SK-N-SH treated with all-trans-retinoic acid at 6 μM for 48 hours (cell line): ENCODE results near the gene POLDIP3.

Experiments used
- ATAC-seq: fragments of 200-7000 bp; cut with Tn5 transposase; 3 replicates; pipeline ENCODE4 v1.9.1; 2020; ENCODE audit warnings: mild to moderate bottlenecking, moderate library complexity
- ARNTL ChIP-seq: fragments of 450-650 bp; formaldehyde crosslinking; IDR thresholded peaks from 2 replicates; pipeline ENCODE4 v1.5.0; 2020; ENCODE audit warnings: low read depth, mild to moderate bottlenecking, moderate library complexity, borderline replicate concordance
- BACH2 ChIP-seq: fragments of 250-450 bp; sonication (Bioruptor Pico); IDR thresholded peaks from 2 replicates; pipeline ENCODE4 v1.9.0; 2021; ENCODE audit warnings: mild to moderate bottlenecking, borderline replicate concordance
- CSDC2 ChIP-seq: fragments of 250-450 bp; sonication (Bioruptor Pico); IDR thresholded peaks from 2 replicates; pipeline ENCODE4 v1.5.0; 2020; ENCODE audit warnings: mild to moderate bottlenecking, moderate library complexity
- ESRRG ChIP-seq: fragments of 250-450 bp; sonication (Bioruptor Pico); IDR thresholded peaks from 2 replicates; pipeline ENCODE4 v1.6.1; 2021; ENCODE audit warnings: mild to moderate bottlenecking
- GLIS3 ChIP-seq: fragments of 250-450 bp; sonication (Bioruptor Pico); IDR thresholded peaks from 2 replicates; pipeline ENCODE4 v1.5.0; 2020; ENCODE audit warnings: mild to moderate bottlenecking, moderate library complexity
- ISL1 ChIP-seq: fragments of 250-450 bp; sonication (Bioruptor Pico); IDR thresholded peaks from 2 replicates; pipeline ENCODE4 v2.1.2; 2022; ENCODE audit warnings: mild to moderate bottlenecking, moderate library complexity
- OSR1 ChIP-seq: fragments of 250-450 bp; sonication (Bioruptor Pico); IDR thresholded peaks from 2 replicates; pipeline ENCODE4 v1.8.0; 2022; ENCODE audit warnings: moderate library complexity, mild to moderate bottlenecking, inconsistent platforms
- PATZ1 ChIP-seq: fragments of 250-450 bp; sonication (Bioruptor Pico); IDR thresholded peaks from 2 replicates; pipeline ENCODE4 v1.8.0; 2020; ENCODE audit warnings: mild to moderate bottlenecking, moderate library complexity, borderline replicate concordance
- POU6F1 ChIP-seq: fragments of 250-450 bp; sonication (Bioruptor Pico); IDR thresholded peaks from 2 replicates; pipeline ENCODE4 v1.8.0; 2021; ENCODE audit warnings: low read depth, mild to moderate bottlenecking, moderate library complexity, borderline replicate concordance
- PPARA ChIP-seq: fragments of 250-450 bp; sonication (Bioruptor Pico); IDR thresholded peaks from 2 replicates; pipeline ENCODE4 v1.5.0; 2020; ENCODE audit warnings: mild to moderate bottlenecking, borderline replicate concordance
- RARB ChIP-seq: fragments of 250-450 bp; sonication (Bioruptor Pico); IDR thresholded peaks from 2 replicates; pipeline ENCODE4 v1.8.0; 2021; ENCODE audit warnings: mild to moderate bottlenecking, moderate library complexity
- SNAI2 ChIP-seq: fragments of 250-450 bp; sonication (Bioruptor Pico); IDR thresholded peaks from 2 replicates; pipeline ENCODE4 v1.5.0; 2020; ENCODE audit warnings: mild to moderate bottlenecking, moderate library complexity
- TCF4 ChIP-seq: fragments of 250-450 bp; sonication (Bioruptor Pico); IDR thresholded peaks from 2 replicates; pipeline ENCODE4 v1.8.0; 2021; ENCODE audit warnings: mild to moderate bottlenecking, moderate library complexity, borderline replicate concordance
- TOX ChIP-seq: fragments of 250-450 bp; sonication (Bioruptor Pico); IDR thresholded peaks from 2 replicates; pipeline ENCODE4 v1.8.0; 2021; ENCODE audit warnings: mild to moderate bottlenecking, moderate library complexity, borderline replicate concordance
- ZC3H10 ChIP-seq: fragments of 250-450 bp; sonication (Bioruptor Pico); IDR thresholded peaks from 2 replicates; pipeline ENCODE4 v1.5.1; 2021; ENCODE audit warnings: mild to moderate bottlenecking, moderate library complexity
- ZFP3 ChIP-seq: fragments of 250-450 bp; sonication (Bioruptor Pico); IDR thresholded peaks from 2 replicates; pipeline ENCODE4 v1.5.0; 2020; ENCODE audit warnings: mild to moderate bottlenecking, moderate library complexity
- ZNF70 ChIP-seq: fragments of 450-650 bp; formaldehyde crosslinking; IDR thresholded peaks from 2 replicates; pipeline ENCODE4 v1.5.0; 2020; ENCODE audit warnings: mild to moderate bottlenecking, moderate library complexity
- ZNF8 ChIP-seq: fragments of 450-650 bp; formaldehyde crosslinking; IDR thresholded peaks from 2 replicates; pipeline ENCODE4 v1.5.0; 2020; ENCODE audit warnings: mild to moderate bottlenecking, moderate library complexity
- TF ChIP-seq, protein P1 (sequence below): fragments of 250-450 bp; sonication (Bioruptor Pico); IDR thresholded peaks from 2 replicates; pipeline ENCODE4 v1.5.1; 2020; ENCODE audit warnings: low read depth, mild to moderate bottlenecking, moderate library complexity
- TF ChIP-seq, protein P2 (sequence below): fragments of 250-450 bp; sonication (Bioruptor Pico); IDR thresholded peaks from 2 replicates; pipeline ENCODE4 v1.5.1; 2021; ENCODE audit warnings: mild to moderate bottlenecking, moderate library complexity

POLDIP3 gene

GRCh38 chr22:42604403-42604802 is 10.3 kb downstream of the POLDIP3 start:
- ATAC-seq, result 0 out of 3 replicates have a peak, but pooled peaks have one; percentile 39
- no peak for TF ChIP-seq ZNF8 (CRISPR knock-in tag)
- TF ChIP-seq ZC3H10, result no peak
- no peak for TF ChIP-seq GLIS3 (CRISPR knock-in tag)
- TF ChIP-seq TOX (CRISPR knock-in tag), result no peak
- no peak for TF ChIP-seq TCF4 (CRISPR knock-in tag)
- TF ChIP-seq ZFP3, result no peak
- no peak for TF ChIP-seq ARNTL (CRISPR knock-in tag)
- no peak for TF ChIP-seq PATZ1 (CRISPR knock-in tag)
- TF ChIP-seq, all 23 proteins: peak for 0

GRCh38 chr22:42603427-42603826 is 11.3 kb downstream of the POLDIP3 start:
- ATAC-seq, result no peak
- TF ChIP-seq OSR1 (CRISPR knock-in tag) (no peak), RARB (CRISPR knock-in tag) (no peak), SNAI2 (CRISPR knock-in tag) (no peak), ARNTL (CRISPR knock-in tag) (no peak), GLIS3 (CRISPR knock-in tag) (no peak)
- TF ChIP-seq, protein P1, sequence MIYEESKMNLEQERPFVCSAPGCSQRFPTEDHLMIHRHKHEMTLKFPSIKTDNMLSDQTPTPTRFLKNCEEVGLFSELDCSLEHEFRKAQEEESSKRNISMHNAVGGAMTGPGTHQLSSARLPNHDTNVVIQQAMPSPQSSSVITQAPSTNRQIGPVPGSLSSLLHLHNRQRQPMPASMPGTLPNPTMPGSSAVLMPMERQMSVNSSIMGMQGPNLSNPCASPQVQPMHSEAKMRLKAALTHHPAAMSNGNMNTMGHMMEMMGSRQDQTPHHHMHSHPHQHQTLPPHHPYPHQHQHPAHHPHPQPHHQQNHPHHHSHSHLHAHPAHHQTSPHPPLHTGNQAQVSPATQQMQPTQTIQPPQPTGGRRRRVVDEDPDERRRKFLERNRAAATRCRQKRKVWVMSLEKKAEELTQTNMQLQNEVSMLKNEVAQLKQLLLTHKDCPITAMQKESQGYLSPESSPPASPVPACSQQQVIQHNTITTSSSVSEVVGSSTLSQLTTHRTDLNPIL (CRISPR knock-in tag), result no peak
- TF ChIP-seq, protein P2, sequence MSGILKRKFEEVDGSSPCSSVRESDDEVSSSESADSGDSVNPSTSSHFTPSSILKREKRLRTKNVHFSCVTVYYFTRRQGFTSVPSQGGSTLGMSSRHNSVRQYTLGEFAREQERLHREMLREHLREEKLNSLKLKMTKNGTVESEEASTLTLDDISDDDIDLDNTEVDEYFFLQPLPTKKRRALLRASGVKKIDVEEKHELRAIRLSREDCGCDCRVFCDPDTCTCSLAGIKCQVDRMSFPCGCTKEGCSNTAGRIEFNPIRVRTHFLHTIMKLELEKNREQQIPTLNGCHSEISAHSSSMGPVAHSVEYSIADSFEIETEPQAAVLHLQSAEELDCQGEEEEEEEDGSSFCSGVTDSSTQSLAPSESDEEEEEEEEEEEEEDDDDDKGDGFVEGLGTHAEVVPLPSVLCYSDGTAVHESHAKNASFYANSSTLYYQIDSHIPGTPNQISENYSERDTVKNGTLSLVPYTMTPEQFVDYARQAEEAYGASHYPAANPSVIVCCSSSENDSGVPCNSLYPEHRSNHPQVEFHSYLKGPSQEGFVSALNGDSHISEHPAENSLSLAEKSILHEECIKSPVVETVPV (CRISPR knock-in tag), result no peak

GRCh38 chr22:42602470-42602869 is 12.2 kb downstream of the POLDIP3 start:
- TF ChIP-seq PPARA (no peak), PATZ1 (CRISPR knock-in tag) (no peak), CSDC2 (no peak), SNAI2 (CRISPR knock-in tag) (no peak), TCF4 (CRISPR knock-in tag) (no peak), BACH2 (no peak)
- TF ChIP-seq, protein P1 (CRISPR knock-in tag), result no peak
- ATAC-seq, result no peak

- TF ChIP-seq BACH2, result no peak
- no peak for TF ChIP-seq TCF4 (CRISPR knock-in tag)
- no peak for ATAC-seq
Measured at GRCh38 chr22:42601879-42602465, 12.7 kb downstream of the POLDIP3 start.

- ATAC-seq, result no peak
- no peak for TF ChIP-seq ZNF70
- no peak for TF ChIP-seq SNAI2 (CRISPR knock-in tag)
- no peak for TF ChIP-seq ZC3H10
- TF ChIP-seq PATZ1 (CRISPR knock-in tag), result no peak
- no peak for TF ChIP-seq ESRRG (CRISPR knock-in tag)
- no peak; the same call in 1 of the 2 replicates for TF ChIP-seq ISL1 (CRISPR knock-in tag)
- no peak for TF ChIP-seq POU6F1 (CRISPR knock-in tag)
- no peak for TF ChIP-seq TOX (CRISPR knock-in tag)
- TF ChIP-seq PPARA, result no peak
Measured at GRCh38 chr22:42596863-42597530, 17.7 kb downstream of the POLDIP3 start.
